Measurements from ENCODE around the gene ZNF181.

- TF ChIP-seq ZNF274 (IDR thresholded peaks at IDR 0.05; ENCODE audit: borderline replicate concordance, extremely low read depth, low read length) (no peak), FOSL1 (IDR thresholded peaks at IDR 0.05; ENCODE audit: insufficient read depth, low read depth, low read length) (no peak), CTCF (IDR thresholded peaks at IDR 0.05; ENCODE audit: control extremely low read depth in 1 of 3, insufficient read depth in 1 of 3, low read depth in 1 of 3, low read length in 3 of 3) (no peak), POLR2AphosphoS5 (IDR thresholded peaks at IDR 0.05; ENCODE audit: low read depth, low read length) (no peak), HDAC2 (IDR thresholded peaks at IDR 0.05; ENCODE audit: borderline replicate concordance in 1 of 2, low read depth in 2 of 2, low read length in 2 of 2) (no peak), EP300 (IDR thresholded peaks at IDR 0.05; ENCODE audit: borderline replicate concordance in 1 of 2, low read depth in 2 of 2, low read length in 2 of 2) (no peak), RAD21 (IDR thresholded peaks at IDR 0.05 in 1 of 2, conservative IDR thresholded peaks at IDR 0.05 in 1 of 2; ENCODE audit: low read depth in 2 of 2, low read length in 2 of 2) (no peak), POLR2A (IDR thresholded peaks at IDR 0.05; ENCODE audit: control extremely low read depth in 1 of 2, low read depth in 2 of 2, low read length in 2 of 2) (no peak), TAF7 (optimal IDR thresholded peaks at IDR 0.05; ENCODE audit: borderline replicate concordance, low read depth, low read length) (no peak), JUN (IDR thresholded peaks at IDR 0.05; ENCODE audit: low read depth, low read length) (no peak)
- TF ChIP-seq, protein P1, sequence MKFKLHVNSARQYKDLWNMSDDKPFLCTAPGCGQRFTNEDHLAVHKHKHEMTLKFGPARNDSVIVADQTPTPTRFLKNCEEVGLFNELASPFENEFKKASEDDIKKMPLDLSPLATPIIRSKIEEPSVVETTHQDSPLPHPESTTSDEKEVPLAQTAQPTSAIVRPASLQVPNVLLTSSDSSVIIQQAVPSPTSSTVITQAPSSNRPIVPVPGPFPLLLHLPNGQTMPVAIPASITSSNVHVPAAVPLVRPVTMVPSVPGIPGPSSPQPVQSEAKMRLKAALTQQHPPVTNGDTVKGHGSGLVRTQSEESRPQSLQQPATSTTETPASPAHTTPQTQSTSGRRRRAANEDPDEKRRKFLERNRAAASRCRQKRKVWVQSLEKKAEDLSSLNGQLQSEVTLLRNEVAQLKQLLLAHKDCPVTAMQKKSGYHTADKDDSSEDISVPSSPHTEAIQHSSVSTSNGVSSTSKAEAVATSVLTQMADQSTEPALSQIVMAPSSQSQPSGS (IDR thresholded peaks at IDR 0.05; ENCODE audit: low read length): no peak
These were observed 1.3 kb upstream of the ZNF181 start for GRCh38 chr19:34732612-34733211.
